Adipose tissue (tissue), 3 donors: ENCODE results near the gene CCL7. TPM values are rescaled to one million over a fixed set of nuclear protein-coding genes. Genes with fewer than 3 reads are reported as not detected.

Source experiments
- H3K27ac ChIP-seq: one replicate; pipeline ENCODE4 v1.5.1; 2013; ENCODE audit warnings: low read depth, low read length
- WGBS, 3 donors: extraction: QIAGEN DNeasy Blood & Tissue Kit; methylation state at CpG; one replicate each; pipeline ENCODE4 v1.1.7; 2013; 5-methylcytosine and 5-hydroxymethylcytosine counted together
- polyA plus RNA-seq, 3 donors: library from polyadenylated mRNA; stranded (reverse); fragments of 200-250 nt; gene quantifications; one replicate each; pipeline ENCODE4 v1.2.3, GENCODE V29; 2013
- donor health status: healthy with polysubstance abuse.
- donor health status: Bipolar disorder and iron deficiency.
- donor health status: healthy.

CCL7 gene
- polyA plus RNA-seq, 3 donors = 0.16 to 6.6 TPM; not detected in 1

GRCh38 chr17:34307110-34307509, 37.1 kb downstream of the CCL7 start:
- no peak overlapping the region for H3K27ac ChIP-seq
- WGBS, 3 donors = 19 to 43% (median 34%) methylated on average over 3 of the region's 3 CpGs

- no peak overlapping the region for H3K27ac ChIP-seq
Observed at GRCh38 chr17:34308371-34308770, 38.4 kb downstream of the CCL7 start.

GRCh38 chr17:34311291-34311690, 41.3 kb downstream of the CCL7 start:
- H3K27ac ChIP-seq = no peak overlapping the region
- WGBS, 3 donors = 73 to 80% (median 76%) methylated on average over 7 of the region's 7 CpGs

- no peak overlapping the region for H3K27ac ChIP-seq
- 40 to 44% (median 40%) methylated on average over 5 of the region's 5 CpGs for WGBS, 3 donors
Observed at GRCh38 chr17:34312080-34312479, 42.1 kb downstream of the CCL7 start.

- 69 to 95% (median 87%) methylated on average over 4 of the region's 4 CpGs for WGBS, 3 donors
- H3K27ac ChIP-seq = no peak overlapping the region
Observed at GRCh38 chr17:34313164-34313563, 43.1 kb downstream of the CCL7 start.

GRCh38 chr17:34314279-34314678, 44.3 kb downstream of the CCL7 start:
- no peak overlapping the region for H3K27ac ChIP-seq
- WGBS, 3 donors = 3 to 47% (median 15%) methylated on average over 4 of the region's 4 CpGs

- 75 to 78% (median 77%) methylated on average over 3 of the region's 3 CpGs for WGBS, 3 donors
- no peak overlapping the region for H3K27ac ChIP-seq
Observed at GRCh38 chr17:34318474-34318873, 48.5 kb downstream of the CCL7 start.

- WGBS, 3 donors = 19 to 37% (median 25%) methylated on average over 2 of the region's 2 CpGs
- H3K27ac ChIP-seq = no peak within 1 kb of the TSS
Observed at GRCh38 chr17:34319039-34319483, 49.0 kb downstream of the CCL7 start, which contains the start of gene CCL8. Gene CCL8, plus strand, starts transcription at chr17:34319435. Its CDS starts 67 bp downstream, at chr17:34319502.

Other genes starting within 250 kb of the CCL7 start
- 100 to 1,000 TPM in 2 of 3 donors, 10 to 100 TPM in 1; 26.4 to 781 (median 278) TPM for gene CCL2, start 14.9 kb upstream of the CCL7 start, polyA plus RNA-seq
- gene CCL11, start 15.5 kb downstream of the CCL7 start, polyA plus RNA-seq = 1 to 10 TPM in 2 of 3 donors, under 1 TPM in 1; 0.29 to 5.1 (median 2.2) TPM
- 1 to 10 TPM in 2 of 3 donors, under 1 TPM in 1; 0.32 to 7.2 (median 1.6) TPM for gene CCL8, start 49.2 kb downstream of the CCL7 start, polyA plus RNA-seq
- gene CCL13, start 86.3 kb downstream of the CCL7 start, polyA plus RNA-seq = 1 to 10 TPM in 2 of 3 donors, under 1 TPM in 1; 0.43 to 9.2 (median 6.8) TPM
- gene CCL1, start 93.0 kb downstream of the CCL7 start, polyA plus RNA-seq = not detected